MCF 10A (cell line): ENCODE results near the gene WNK4. TPM values are rescaled to one million over a fixed set of nuclear protein-coding genes. Genes with fewer than 3 reads are reported as not detected.

ENCODE experiments used
- BruUV-seq: library from RNA; stranded (reverse); fragments of 400-500 nt; replicated peaks from 2 replicates; lab custom pipeline; 2021; lab: Mats Ljungman, UMichigan
- CTCF ChIA-PET: fragments of 300-600 bp; sonication (Branson Sonifier 250); formaldehyde crosslinking; extraction: SDS; loops from one replicate; lab custom pipeline; 2021; ENCODE audit warnings: antibody characterized with exemption, inconsistent platforms; lab: Yijun Ruan, JAX
- POLR2A ChIA-PET: fragments of 300-600, 350-650 bp; sonication (Branson Sonifier 250); formaldehyde crosslinking; extraction: SDS; loops from one replicate; lab custom pipeline; 2020; ENCODE audit warnings: antibody characterized with exemption, inconsistent platforms; lab: Yijun Ruan, JAX
- DNase-seq: peaks from one replicate; pipeline ENCODE4 v3.0.0-alpha.2; 2018; ENCODE audit not compliant: unreplicated experiment
- H3K27ac Mint-ChIP-seq: one replicate; pipeline ENCODE4 v1.8.0; 2022; ENCODE audit warnings: mild to moderate bottlenecking, low read depth, mixed read lengths; ENCODE audit not compliant: unreplicated experiment
- H3K27me3 Mint-ChIP-seq: one replicate; pipeline ENCODE4 v1.8.0; 2022; ENCODE audit warnings: mixed read lengths; ENCODE audit not compliant: insufficient read depth, unreplicated experiment
- H3K36me3 Mint-ChIP-seq: one replicate; pipeline ENCODE4 v1.8.0; 2022; ENCODE audit warnings: mild to moderate bottlenecking, moderate library complexity, mixed read lengths; ENCODE audit not compliant: insufficient read depth, unreplicated experiment
- H3K4me1 Mint-ChIP-seq: one replicate; pipeline ENCODE4 v1.8.0; 2022; ENCODE audit warnings: mixed read lengths; ENCODE audit not compliant: insufficient read depth, unreplicated experiment
- H3K4me3 Mint-ChIP-seq: one replicate; pipeline ENCODE4 v1.8.0; 2022; ENCODE audit warnings: mild to moderate bottlenecking, moderate library complexity, mixed read lengths; ENCODE audit not compliant: unreplicated experiment
- H3K9me3 Mint-ChIP-seq: one replicate; pipeline ENCODE4 v1.8.0; 2022; ENCODE audit warnings: mixed read lengths; ENCODE audit not compliant: unreplicated experiment
- intact Hi-C: fragments of 100-400 bp; cut with micrococcal nuclease; formaldehyde crosslinking; loops from 2 replicates; pipeline ENCODE4 v1.14.1; 2022
- total RNA-seq: library from RNA; stranded (reverse); gene quantifications from 2 replicates; pipeline ENCODE4 v1.2.3, GENCODE V29; 2022
- TF ChIP-seq, protein P1 (sequence below): fragments of 200-600 bp; IDR thresholded peaks from one replicate; pipeline ENCODE4 v1.8.0; 2022; ENCODE audit warnings: antibody characterized with exemption, mild to moderate bottlenecking; ENCODE audit not compliant: unreplicated experiment

WNK4 gene
- total RNA-seq, 1 experiment from 2014 or later = 2.3 TPM

DNA sequence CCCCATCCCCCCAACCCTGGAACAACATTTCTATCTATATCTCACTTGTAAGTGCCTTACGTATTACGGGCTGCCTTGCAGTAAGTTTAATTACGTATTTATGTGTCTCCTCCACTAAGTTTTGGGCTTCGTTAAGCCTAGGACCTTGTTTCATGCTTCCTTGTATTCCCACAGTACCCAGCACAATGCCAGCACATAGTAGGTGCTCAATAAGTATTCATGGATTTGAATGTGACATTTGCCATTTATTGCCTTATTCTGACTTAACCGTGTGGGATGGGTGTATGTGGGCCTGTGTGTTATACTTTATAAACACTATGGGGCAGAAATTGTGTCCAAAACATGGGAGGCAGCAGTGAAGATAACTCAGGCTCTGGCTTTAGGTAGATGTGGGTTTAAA is 12.1 kb downstream of the WNK4 start:
- TF ChIP-seq, protein P1, sequence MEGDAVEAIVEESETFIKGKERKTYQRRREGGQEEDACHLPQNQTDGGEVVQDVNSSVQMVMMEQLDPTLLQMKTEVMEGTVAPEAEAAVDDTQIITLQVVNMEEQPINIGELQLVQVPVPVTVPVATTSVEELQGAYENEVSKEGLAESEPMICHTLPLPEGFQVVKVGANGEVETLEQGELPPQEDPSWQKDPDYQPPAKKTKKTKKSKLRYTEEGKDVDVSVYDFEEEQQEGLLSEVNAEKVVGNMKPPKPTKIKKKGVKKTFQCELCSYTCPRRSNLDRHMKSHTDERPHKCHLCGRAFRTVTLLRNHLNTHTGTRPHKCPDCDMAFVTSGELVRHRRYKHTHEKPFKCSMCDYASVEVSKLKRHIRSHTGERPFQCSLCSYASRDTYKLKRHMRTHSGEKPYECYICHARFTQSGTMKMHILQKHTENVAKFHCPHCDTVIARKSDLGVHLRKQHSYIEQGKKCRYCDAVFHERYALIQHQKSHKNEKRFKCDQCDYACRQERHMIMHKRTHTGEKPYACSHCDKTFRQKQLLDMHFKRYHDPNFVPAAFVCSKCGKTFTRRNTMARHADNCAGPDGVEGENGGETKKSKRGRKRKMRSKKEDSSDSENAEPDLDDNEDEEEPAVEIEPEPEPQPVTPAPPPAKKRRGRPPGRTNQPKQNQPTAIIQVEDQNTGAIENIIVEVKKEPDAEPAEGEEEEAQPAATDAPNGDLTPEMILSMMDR = no peak
- ChIA-PET POLR2A (interaction anchor here (1.2 kb wide), 1 partner anchor 20 kb away, joined by 5 read pairs; the partner anchor contains the start of gene VPS25), CTCF (interaction anchor here (0.6 kb wide), 1 partner anchor 33 kb away, joined by 4 read pairs; no protein-coding TSS in a partner anchor)
- Mint-ChIP-seq H3K9me3 (no peaks in the 10 kb centered on the region), H3K27me3 (no peaks in the 10 kb centered on the region), H3K4me1 (peaks cover 11% of the 10 kb centered on the region), H3K27ac (no peak overlapping the region), H3K36me3 (no peaks in the 10 kb centered on the region), H3K4me3 (no peak overlapping the region)
- BruUV-seq = no TSS peak
- no peak for DNase-seq
- intact Hi-C loops = no loop called here

DNA sequence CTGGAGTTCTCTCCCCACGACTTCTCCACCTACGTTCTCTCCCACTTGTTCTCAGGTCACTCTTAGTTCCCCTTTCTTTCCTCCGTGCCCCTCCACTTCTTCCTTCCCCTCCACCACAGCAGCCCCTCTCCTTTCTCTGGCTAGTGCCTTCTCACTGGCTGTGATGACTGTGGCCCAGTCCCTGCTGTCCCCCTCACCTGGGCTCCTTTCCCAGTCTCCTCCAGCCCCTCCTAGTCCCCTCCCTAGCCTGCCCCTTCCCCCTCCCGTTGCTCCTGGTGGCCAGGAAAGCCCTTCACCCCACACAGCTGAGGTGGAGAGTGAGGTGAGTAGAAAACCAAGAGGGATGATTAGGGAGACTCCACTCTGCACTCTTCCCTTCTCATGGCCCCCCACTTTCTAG is 14.7 kb downstream of the WNK4 start:
- TF ChIP-seq, protein P1 = no peak
- CTCF ChIA-PET = interaction anchor here (1.5 kb wide), 1 partner anchor 14 kb away, joined by 3 read pairs; no protein-coding TSS in a partner anchor
- BruUV-seq = no TSS peak
- no peak overlapping the region for H3K4me3 Mint-ChIP-seq
- no peaks in the 10 kb centered on the region for H3K36me3 Mint-ChIP-seq
- H3K4me1 Mint-ChIP-seq = peaks cover 17% of the 10 kb centered on the region
- DNase-seq = no peak
- POLR2A ChIA-PET = interaction anchor here (1.0 to 1.4 kb wide), 2 partner anchors 21 to 28 kb away, joined by 3 to 6 read pairs; partner anchors contain the start of gene VPS25
- intact Hi-C loops = no loop called here
- no peaks in the 10 kb centered on the region for H3K9me3 Mint-ChIP-seq
- no peaks in the 10 kb centered on the region for H3K27me3 Mint-ChIP-seq
- no peak overlapping the region for H3K27ac Mint-ChIP-seq

DNA sequence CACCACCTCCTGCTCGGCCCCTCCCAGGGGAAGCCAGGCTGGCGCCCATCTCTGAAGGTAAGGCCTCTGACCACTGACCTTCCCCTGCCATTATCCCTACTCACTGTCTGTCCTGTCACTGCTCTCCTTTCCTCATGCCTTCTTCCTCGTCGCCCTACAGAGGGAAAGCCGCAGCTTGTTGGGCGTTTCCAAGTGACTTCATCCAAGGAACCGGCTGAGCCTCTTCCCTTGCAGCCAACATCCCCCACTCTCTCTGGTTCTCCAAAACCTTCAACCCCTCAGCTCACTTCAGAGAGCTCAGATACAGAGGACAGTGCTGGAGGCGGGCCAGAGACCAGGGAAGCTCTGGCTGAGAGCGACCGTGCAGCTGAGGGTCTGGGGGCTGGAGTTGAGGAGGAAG is 15.1 kb downstream of the WNK4 start:
- BruUV-seq = no TSS peak
- no peaks in the 10 kb centered on the region for H3K36me3 Mint-ChIP-seq
- intact Hi-C loops = no loop called here
- TF ChIP-seq, protein P1 = no peak
- CTCF ChIA-PET = interaction anchor here (1.5 kb wide), 1 partner anchor 14 kb away, joined by 3 read pairs; no protein-coding TSS in a partner anchor
- H3K4me1 Mint-ChIP-seq = peaks cover 17% of the 10 kb centered on the region
- H3K27ac Mint-ChIP-seq = no peak overlapping the region
- no peak overlapping the region for H3K4me3 Mint-ChIP-seq
- no peaks in the 10 kb centered on the region for H3K9me3 Mint-ChIP-seq
- H3K27me3 Mint-ChIP-seq = no peaks in the 10 kb centered on the region
- DNase-seq = no peak
- POLR2A ChIA-PET = interaction anchor here (1.4 kb wide), 1 partner anchor 22 kb away, joined by 6 read pairs; the partner anchor contains the start of gene VPS25

DNA sequence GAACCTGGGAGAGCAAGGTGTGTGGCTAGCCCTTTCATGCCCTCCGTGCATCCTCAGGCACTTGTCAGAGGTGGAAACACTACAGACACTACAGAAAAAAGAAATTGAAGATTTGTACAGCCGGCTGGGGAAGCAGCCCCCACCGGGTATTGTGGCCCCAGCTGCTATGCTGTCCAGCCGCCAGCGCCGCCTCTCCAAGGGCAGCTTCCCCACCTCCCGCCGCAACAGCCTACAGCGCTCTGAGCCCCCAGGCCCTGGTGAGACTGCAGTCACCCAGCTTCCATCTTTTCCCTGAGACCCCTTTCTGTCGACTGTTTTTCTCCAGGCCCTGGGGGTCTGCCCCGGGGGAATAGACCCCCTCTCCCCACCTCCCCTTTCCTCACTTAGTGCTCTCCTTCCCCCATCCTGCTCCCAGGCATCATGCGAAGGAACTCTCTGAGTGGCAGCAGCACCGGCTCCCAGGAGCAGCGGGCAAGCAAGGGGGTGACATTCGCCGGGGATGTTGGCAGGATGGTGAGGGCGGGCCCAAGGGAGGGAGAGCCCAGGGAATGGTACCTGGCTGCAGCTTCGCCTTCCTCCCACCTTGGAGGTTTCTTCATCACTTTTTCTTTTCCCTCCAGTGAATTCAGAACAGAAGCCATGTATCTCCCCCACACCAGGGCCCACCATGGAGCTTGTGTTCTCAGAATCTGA is 15.8 kb downstream of the WNK4 start:
- ChIA-PET POLR2A (interaction anchor here (0.6 to 2.7 kb wide), 2 partner anchors 28 to 191 kb away, joined by 3 to 16 read pairs; partner anchors contain the start of gene BECN1), CTCF (interaction anchor here (1.5 kb wide), 1 partner anchor 13 kb away, joined by 3 read pairs; no protein-coding TSS in a partner anchor)
- Mint-ChIP-seq H3K4me1 (peaks cover 17% of the 10 kb centered on the region), H3K36me3 (no peaks in the 10 kb centered on the region), H3K27me3 (no peaks in the 10 kb centered on the region), H3K27ac (no peak overlapping the region), H3K9me3 (no peaks in the 10 kb centered on the region), H3K4me3 (peak overlapping the region; percentile 21)
- TF ChIP-seq, protein P1 = no peak
- no TSS peak for BruUV-seq
- intact Hi-C loops = no loop called here
- no peak for DNase-seq
